ENCODE results near the gene SNRNP35.

Gene SNRNP35

GRCh38 chr12:123506059-123506842 is 48.3 kb downstream of the SNRNP35 start:
- TF ChIP-seq NFIC (IDR thresholded peaks at IDR 0.05) (no peak), ZBTB7A (IDR thresholded peaks at IDR 0.05; ENCODE audit: low read depth) (no peak), TEAD4 (IDR thresholded peaks at IDR 0.05) (no peak), USF1 (IDR thresholded peaks at IDR 0.05) (no peak), EGR1 (IDR thresholded peaks at IDR 0.05) (no peak), CEBPB (IDR thresholded peaks at IDR 0.05) (no peak), REST (IDR thresholded peaks at IDR 0.05; ENCODE audit: low read depth) (no peak), TCF12 (IDR thresholded peaks at IDR 0.05; ENCODE audit: low read depth) (no peak), TAF1 (IDR thresholded peaks at IDR 0.05; ENCODE audit: low read depth) (no peak), CREB1 (IDR thresholded peaks at IDR 0.05; ENCODE audit: low read depth) (no peak), YY1 (IDR thresholded peaks at IDR 0.05; ENCODE audit: low read depth) (no peak), MAX (IDR thresholded peaks at IDR 0.05) (no peak), EP300 (IDR thresholded peaks at IDR 0.05; ENCODE audit: borderline replicate concordance) (no peak)

GRCh38 chr12:123506843-123507236 is 48.9 kb downstream of the SNRNP35 start:
- no peak for TF ChIP-seq ZBTB7A (IDR thresholded peaks at IDR 0.05; ENCODE audit: low read depth)
- TF ChIP-seq FOXM1 (IDR thresholded peaks at IDR 0.05; ENCODE audit: borderline replicate concordance, low read depth) = no peak
- TF ChIP-seq CEBPB (IDR thresholded peaks at IDR 0.05) = no peak
- TF ChIP-seq CREB1 (IDR thresholded peaks at IDR 0.05; ENCODE audit: low read depth) = no peak
- TF ChIP-seq REST (IDR thresholded peaks at IDR 0.05; ENCODE audit: low read depth) = no peak
- no peak for TF ChIP-seq EP300 (IDR thresholded peaks at IDR 0.05; ENCODE audit: borderline replicate concordance)
- TF ChIP-seq TAF1 (IDR thresholded peaks at IDR 0.05; ENCODE audit: low read depth) = no peak
- no peak for TF ChIP-seq TEAD4 (IDR thresholded peaks at IDR 0.05)
- no peak for TF ChIP-seq NFIC (IDR thresholded peaks at IDR 0.05)
- no peak for TF ChIP-seq YY1 (IDR thresholded peaks at IDR 0.05; ENCODE audit: low read depth)
- TF ChIP-seq MAX (IDR thresholded peaks at IDR 0.05) = no peak
- TF ChIP-seq TCF12 (IDR thresholded peaks at IDR 0.05; ENCODE audit: low read depth) = no peak
- TF ChIP-seq RAD21 (IDR thresholded peaks at IDR 0.05; ENCODE audit: low read depth) = no peak
- TF ChIP-seq EGR1 (IDR thresholded peaks at IDR 0.05) = no peak
- TF ChIP-seq USF1 (IDR thresholded peaks at IDR 0.05) = no peak

- TF ChIP-seq TAF1 (IDR thresholded peaks at IDR 0.05; ENCODE audit: low read depth) = no peak
- TF ChIP-seq TCF12 (IDR thresholded peaks at IDR 0.05; ENCODE audit: low read depth) = no peak
- no peak for TF ChIP-seq YY1 (IDR thresholded peaks at IDR 0.05; ENCODE audit: low read depth)
- no peak for TF ChIP-seq RAD21 (IDR thresholded peaks at IDR 0.05; ENCODE audit: low read depth)
- TF ChIP-seq ZBTB7A (IDR thresholded peaks at IDR 0.05; ENCODE audit: low read depth) = no peak
- TF ChIP-seq CREB1 (IDR thresholded peaks at IDR 0.05; ENCODE audit: low read depth) = no peak
- TF ChIP-seq USF1 (IDR thresholded peaks at IDR 0.05) = no peak
- no peak for TF ChIP-seq TEAD4 (IDR thresholded peaks at IDR 0.05)
- TF ChIP-seq FOXM1 (IDR thresholded peaks at IDR 0.05; ENCODE audit: borderline replicate concordance, low read depth) = no peak
- no peak for TF ChIP-seq NFIC (IDR thresholded peaks at IDR 0.05)
- no peak for TF ChIP-seq EGR1 (IDR thresholded peaks at IDR 0.05)
- TF ChIP-seq EP300 (IDR thresholded peaks at IDR 0.05; ENCODE audit: borderline replicate concordance) = no peak
- TF ChIP-seq CEBPB (IDR thresholded peaks at IDR 0.05) = no peak
- no peak for TF ChIP-seq REST (IDR thresholded peaks at IDR 0.05; ENCODE audit: low read depth)
- no peak for TF ChIP-seq MAX (IDR thresholded peaks at IDR 0.05)
These were observed 55.1 kb downstream of the SNRNP35 start for GRCh38 chr12:123512838-123513665.
